Measurements from ENCODE around the gene SLC24A3.

DNA sequence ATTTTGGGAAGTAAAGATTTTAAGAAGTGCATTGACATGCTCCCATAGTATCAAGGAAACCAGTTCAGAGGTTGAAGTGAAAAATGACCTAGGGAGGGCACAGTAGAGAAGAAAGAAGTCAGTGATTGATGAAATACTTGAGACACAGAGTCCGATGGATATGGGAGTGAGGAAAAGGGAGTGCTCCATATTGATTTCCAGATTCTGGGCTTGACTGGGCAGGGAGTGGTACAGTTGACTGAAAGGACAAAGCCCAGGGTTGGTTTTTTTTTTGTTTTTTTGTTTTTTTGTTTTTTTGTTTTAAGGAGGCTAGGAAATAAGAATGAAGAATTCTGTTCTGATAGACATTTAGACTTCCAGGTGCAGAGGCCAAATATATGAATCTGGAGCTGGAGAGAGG lies 458.9 kb downstream of the SLC24A3 start:
- TF ChIP-seq, protein P1, sequence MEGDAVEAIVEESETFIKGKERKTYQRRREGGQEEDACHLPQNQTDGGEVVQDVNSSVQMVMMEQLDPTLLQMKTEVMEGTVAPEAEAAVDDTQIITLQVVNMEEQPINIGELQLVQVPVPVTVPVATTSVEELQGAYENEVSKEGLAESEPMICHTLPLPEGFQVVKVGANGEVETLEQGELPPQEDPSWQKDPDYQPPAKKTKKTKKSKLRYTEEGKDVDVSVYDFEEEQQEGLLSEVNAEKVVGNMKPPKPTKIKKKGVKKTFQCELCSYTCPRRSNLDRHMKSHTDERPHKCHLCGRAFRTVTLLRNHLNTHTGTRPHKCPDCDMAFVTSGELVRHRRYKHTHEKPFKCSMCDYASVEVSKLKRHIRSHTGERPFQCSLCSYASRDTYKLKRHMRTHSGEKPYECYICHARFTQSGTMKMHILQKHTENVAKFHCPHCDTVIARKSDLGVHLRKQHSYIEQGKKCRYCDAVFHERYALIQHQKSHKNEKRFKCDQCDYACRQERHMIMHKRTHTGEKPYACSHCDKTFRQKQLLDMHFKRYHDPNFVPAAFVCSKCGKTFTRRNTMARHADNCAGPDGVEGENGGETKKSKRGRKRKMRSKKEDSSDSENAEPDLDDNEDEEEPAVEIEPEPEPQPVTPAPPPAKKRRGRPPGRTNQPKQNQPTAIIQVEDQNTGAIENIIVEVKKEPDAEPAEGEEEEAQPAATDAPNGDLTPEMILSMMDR (IDR thresholded peaks at IDR 0.05), result no peak
- no peak for TF ChIP-seq POLR2A (IDR thresholded peaks at IDR 0.05)
